SK-N-SH treated with all-trans-retinoic acid at 6 μM for 48 hours (cell line): Measurements from ENCODE around the gene HEYL.

Source experiments
- ATAC-seq: fragments of 200-7000 bp; cut with Tn5 transposase; 3 replicates; pipeline ENCODE4 v1.9.1; 2020; ENCODE audit warnings: mild to moderate bottlenecking, moderate library complexity
- BACH2 ChIP-seq: fragments of 250-450 bp; sonication (Bioruptor Pico); IDR thresholded peaks from 2 replicates; pipeline ENCODE4 v1.9.0; 2021; ENCODE audit warnings: mild to moderate bottlenecking, borderline replicate concordance
- CSDC2 ChIP-seq: fragments of 250-450 bp; sonication (Bioruptor Pico); IDR thresholded peaks from 2 replicates; pipeline ENCODE4 v1.5.0; 2020; ENCODE audit warnings: mild to moderate bottlenecking, moderate library complexity
- ESRRG ChIP-seq: fragments of 250-450 bp; sonication (Bioruptor Pico); IDR thresholded peaks from 2 replicates; pipeline ENCODE4 v1.6.1; 2021; ENCODE audit warnings: mild to moderate bottlenecking
- GLIS3 ChIP-seq: fragments of 250-450 bp; sonication (Bioruptor Pico); IDR thresholded peaks from 2 replicates; pipeline ENCODE4 v1.5.0; 2020; ENCODE audit warnings: mild to moderate bottlenecking, moderate library complexity
- ISL1 ChIP-seq: fragments of 250-450 bp; sonication (Bioruptor Pico); IDR thresholded peaks from 2 replicates; pipeline ENCODE4 v2.1.2; 2022; ENCODE audit warnings: mild to moderate bottlenecking, moderate library complexity
- OSR1 ChIP-seq: fragments of 250-450 bp; sonication (Bioruptor Pico); IDR thresholded peaks from 2 replicates; pipeline ENCODE4 v1.8.0; 2022; ENCODE audit warnings: moderate library complexity, mild to moderate bottlenecking, inconsistent platforms
- TCF4 ChIP-seq: fragments of 250-450 bp; sonication (Bioruptor Pico); IDR thresholded peaks from 2 replicates; pipeline ENCODE4 v1.8.0; 2021; ENCODE audit warnings: mild to moderate bottlenecking, moderate library complexity, borderline replicate concordance
- TOX ChIP-seq: fragments of 250-450 bp; sonication (Bioruptor Pico); IDR thresholded peaks from 2 replicates; pipeline ENCODE4 v1.8.0; 2021; ENCODE audit warnings: mild to moderate bottlenecking, moderate library complexity, borderline replicate concordance
- ZC3H10 ChIP-seq: fragments of 250-450 bp; sonication (Bioruptor Pico); IDR thresholded peaks from 2 replicates; pipeline ENCODE4 v1.5.1; 2021; ENCODE audit warnings: mild to moderate bottlenecking, moderate library complexity
- ZFP3 ChIP-seq: fragments of 250-450 bp; sonication (Bioruptor Pico); IDR thresholded peaks from 2 replicates; pipeline ENCODE4 v1.5.0; 2020; ENCODE audit warnings: mild to moderate bottlenecking, moderate library complexity
- ZFP30 ChIP-seq: fragments of 450-650 bp; formaldehyde crosslinking; IDR thresholded peaks from 2 replicates; pipeline ENCODE4 v1.5.0; 2022; ENCODE audit warnings: mild to moderate bottlenecking, moderate library complexity
- ZNF565 ChIP-seq: fragments of 450-650 bp; formaldehyde crosslinking; conservative IDR thresholded peaks from 2 replicates; pipeline ENCODE4 v1.5.0; 2020; ENCODE audit warnings: low read depth, mild to moderate bottlenecking, moderate library complexity
- ZNF70 ChIP-seq: fragments of 450-650 bp; formaldehyde crosslinking; IDR thresholded peaks from 2 replicates; pipeline ENCODE4 v1.5.0; 2020; ENCODE audit warnings: mild to moderate bottlenecking, moderate library complexity
- ZNF8 ChIP-seq: fragments of 450-650 bp; formaldehyde crosslinking; IDR thresholded peaks from 2 replicates; pipeline ENCODE4 v1.5.0; 2020; ENCODE audit warnings: mild to moderate bottlenecking, moderate library complexity
- TF ChIP-seq, protein P1 (sequence below): fragments of 250-450 bp; sonication (Bioruptor Pico); IDR thresholded peaks from 2 replicates; pipeline ENCODE4 v1.5.0; 2020; ENCODE audit warnings: mild to moderate bottlenecking, moderate library complexity
- TF ChIP-seq, protein P2 (sequence below): fragments of 250-450 bp; sonication (Bioruptor Pico); IDR thresholded peaks from 2 replicates; pipeline ENCODE4 v1.8.0; 2020; ENCODE audit warnings: mild to moderate bottlenecking, moderate library complexity, borderline replicate concordance
- TF ChIP-seq, protein P3 (sequence below): fragments of 250-450 bp; sonication (Bioruptor Pico); IDR thresholded peaks from 2 replicates; pipeline ENCODE4 v1.5.1; 2021; ENCODE audit warnings: mild to moderate bottlenecking, moderate library complexity
- TF ChIP-seq, protein P4 (sequence below): fragments of 250-450 bp; sonication (Bioruptor Pico); IDR thresholded peaks from 2 replicates; pipeline ENCODE4 v1.8.0; 2021; ENCODE audit warnings: low read depth, mild to moderate bottlenecking, moderate library complexity, borderline replicate concordance
- TF ChIP-seq, protein P5 (sequence below): fragments of 250-450 bp; sonication (Bioruptor Pico); IDR thresholded peaks from 2 replicates; pipeline ENCODE4 v1.5.1; 2020; ENCODE audit warnings: low read depth, mild to moderate bottlenecking, moderate library complexity

HEYL gene

DNA sequence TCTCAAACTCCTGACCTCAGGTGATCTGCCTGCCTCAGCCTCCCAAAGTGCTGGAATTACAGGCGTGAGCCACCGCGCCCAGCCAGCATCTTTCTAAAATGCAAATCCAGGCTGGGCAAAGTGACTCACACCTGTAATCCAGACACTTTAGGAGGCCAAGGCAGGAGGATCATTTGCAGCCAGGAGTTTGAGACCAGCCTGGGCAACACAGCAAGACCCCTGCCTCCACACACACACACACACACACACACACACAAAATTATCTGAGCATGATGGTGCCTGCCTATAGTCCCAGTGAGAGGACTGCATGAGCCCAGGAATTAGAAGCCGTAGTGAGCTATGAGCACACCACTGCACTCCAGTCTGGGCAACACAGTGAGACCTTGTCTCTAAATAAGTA, 46.1 kb downstream of the HEYL start:
- TF ChIP-seq ZFP30 (CRISPR knock-in tag): no peak
- TF ChIP-seq, protein P1, sequence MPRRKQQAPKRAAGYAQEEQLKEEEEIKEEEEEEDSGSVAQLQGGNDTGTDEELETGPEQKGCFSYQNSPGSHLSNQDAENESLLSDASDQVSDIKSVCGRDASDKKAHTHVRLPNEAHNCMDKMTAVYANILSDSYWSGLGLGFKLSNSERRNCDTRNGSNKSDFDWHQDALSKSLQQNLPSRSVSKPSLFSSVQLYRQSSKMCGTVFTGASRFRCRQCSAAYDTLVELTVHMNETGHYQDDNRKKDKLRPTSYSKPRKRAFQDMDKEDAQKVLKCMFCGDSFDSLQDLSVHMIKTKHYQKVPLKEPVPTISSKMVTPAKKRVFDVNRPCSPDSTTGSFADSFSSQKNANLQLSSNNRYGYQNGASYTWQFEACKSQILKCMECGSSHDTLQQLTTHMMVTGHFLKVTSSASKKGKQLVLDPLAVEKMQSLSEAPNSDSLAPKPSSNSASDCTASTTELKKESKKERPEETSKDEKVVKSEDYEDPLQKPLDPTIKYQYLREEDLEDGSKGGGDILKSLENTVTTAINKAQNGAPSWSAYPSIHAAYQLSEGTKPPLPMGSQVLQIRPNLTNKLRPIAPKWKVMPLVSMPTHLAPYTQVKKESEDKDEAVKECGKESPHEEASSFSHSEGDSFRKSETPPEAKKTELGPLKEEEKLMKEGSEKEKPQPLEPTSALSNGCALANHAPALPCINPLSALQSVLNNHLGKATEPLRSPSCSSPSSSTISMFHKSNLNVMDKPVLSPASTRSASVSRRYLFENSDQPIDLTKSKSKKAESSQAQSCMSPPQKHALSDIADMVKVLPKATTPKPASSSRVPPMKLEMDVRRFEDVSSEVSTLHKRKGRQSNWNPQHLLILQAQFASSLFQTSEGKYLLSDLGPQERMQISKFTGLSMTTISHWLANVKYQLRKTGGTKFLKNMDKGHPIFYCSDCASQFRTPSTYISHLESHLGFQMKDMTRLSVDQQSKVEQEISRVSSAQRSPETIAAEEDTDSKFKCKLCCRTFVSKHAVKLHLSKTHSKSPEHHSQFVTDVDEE (CRISPR knock-in tag): no peak
- TF ChIP-seq ESRRG: no peak
- no peak for TF ChIP-seq OSR1 (CRISPR knock-in tag)
- TF ChIP-seq, protein P2, sequence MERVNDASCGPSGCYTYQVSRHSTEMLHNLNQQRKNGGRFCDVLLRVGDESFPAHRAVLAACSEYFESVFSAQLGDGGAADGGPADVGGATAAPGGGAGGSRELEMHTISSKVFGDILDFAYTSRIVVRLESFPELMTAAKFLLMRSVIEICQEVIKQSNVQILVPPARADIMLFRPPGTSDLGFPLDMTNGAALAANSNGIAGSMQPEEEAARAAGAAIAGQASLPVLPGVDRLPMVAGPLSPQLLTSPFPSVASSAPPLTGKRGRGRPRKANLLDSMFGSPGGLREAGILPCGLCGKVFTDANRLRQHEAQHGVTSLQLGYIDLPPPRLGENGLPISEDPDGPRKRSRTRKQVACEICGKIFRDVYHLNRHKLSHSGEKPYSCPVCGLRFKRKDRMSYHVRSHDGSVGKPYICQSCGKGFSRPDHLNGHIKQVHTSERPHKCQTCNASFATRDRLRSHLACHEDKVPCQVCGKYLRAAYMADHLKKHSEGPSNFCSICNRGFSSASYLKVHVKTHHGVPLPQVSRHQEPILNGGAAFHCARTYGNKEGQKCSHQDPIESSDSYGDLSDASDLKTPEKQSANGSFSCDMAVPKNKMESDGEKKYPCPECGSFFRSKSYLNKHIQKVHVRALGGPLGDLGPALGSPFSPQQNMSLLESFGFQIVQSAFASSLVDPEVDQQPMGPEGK (CRISPR knock-in tag): no peak
- TF ChIP-seq TCF4 (CRISPR knock-in tag): no peak
- TF ChIP-seq GLIS3: no peak
- TF ChIP-seq ZC3H10 (CRISPR knock-in tag): no peak
- no peak for TF ChIP-seq CSDC2
- TF ChIP-seq, protein P3, sequence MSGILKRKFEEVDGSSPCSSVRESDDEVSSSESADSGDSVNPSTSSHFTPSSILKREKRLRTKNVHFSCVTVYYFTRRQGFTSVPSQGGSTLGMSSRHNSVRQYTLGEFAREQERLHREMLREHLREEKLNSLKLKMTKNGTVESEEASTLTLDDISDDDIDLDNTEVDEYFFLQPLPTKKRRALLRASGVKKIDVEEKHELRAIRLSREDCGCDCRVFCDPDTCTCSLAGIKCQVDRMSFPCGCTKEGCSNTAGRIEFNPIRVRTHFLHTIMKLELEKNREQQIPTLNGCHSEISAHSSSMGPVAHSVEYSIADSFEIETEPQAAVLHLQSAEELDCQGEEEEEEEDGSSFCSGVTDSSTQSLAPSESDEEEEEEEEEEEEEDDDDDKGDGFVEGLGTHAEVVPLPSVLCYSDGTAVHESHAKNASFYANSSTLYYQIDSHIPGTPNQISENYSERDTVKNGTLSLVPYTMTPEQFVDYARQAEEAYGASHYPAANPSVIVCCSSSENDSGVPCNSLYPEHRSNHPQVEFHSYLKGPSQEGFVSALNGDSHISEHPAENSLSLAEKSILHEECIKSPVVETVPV (CRISPR knock-in tag): no peak
- TF ChIP-seq ZNF565 (CRISPR knock-in tag): no peak
- no peak for TF ChIP-seq ZFP3
- TF ChIP-seq, protein P4, sequence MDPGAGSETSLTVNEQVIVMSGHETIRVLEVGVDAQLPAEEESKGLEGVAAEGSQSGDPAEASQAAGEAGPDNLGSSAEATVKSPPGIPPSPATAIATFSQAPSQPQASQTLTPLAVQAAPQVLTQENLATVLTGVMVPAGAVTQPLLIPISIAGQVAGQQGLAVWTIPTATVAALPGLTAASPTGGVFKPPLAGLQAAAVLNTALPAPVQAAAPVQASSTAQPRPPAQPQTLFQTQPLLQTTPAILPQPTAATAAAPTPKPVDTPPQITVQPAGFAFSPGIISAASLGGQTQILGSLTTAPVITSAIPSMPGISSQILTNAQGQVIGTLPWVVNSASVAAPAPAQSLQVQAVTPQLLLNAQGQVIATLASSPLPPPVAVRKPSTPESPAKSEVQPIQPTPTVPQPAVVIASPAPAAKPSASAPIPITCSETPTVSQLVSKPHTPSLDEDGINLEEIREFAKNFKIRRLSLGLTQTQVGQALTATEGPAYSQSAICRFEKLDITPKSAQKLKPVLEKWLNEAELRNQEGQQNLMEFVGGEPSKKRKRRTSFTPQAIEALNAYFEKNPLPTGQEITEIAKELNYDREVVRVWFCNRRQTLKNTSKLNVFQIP (CRISPR knock-in tag): no peak
- no peak for TF ChIP-seq TOX (CRISPR knock-in tag)
- no peak for TF ChIP-seq ISL1 (CRISPR knock-in tag)
- ATAC-seq: no peak

DNA sequence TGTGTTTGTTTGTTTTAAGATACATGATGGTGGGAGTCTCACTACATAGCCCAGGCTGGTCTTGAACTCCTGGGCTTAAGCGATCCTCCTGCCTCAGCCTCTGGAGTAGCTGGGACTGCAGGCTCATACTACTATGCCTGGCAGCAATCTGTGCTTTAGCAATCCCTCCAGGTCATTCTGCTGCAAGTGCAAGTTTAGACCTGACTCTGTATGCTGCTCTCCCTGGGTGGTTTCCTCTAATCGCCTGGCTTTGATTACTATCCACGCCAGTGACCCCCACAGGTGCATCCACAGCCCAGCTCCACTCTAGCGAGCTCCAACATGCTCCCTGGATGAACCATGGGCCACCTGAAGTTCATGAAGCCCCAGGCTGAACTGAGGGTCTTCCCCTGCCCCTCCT, 47.4 kb downstream of the HEYL start:
- ATAC-seq: no peak; the same call in 2 of the 3 replicates
- TF ChIP-seq ZNF8 (no peak), TCF4 (CRISPR knock-in tag) (no peak), ZNF70 (CRISPR knock-in tag) (no peak), ZC3H10 (CRISPR knock-in tag) (no peak), ISL1 (CRISPR knock-in tag) (no peak)
- TF ChIP-seq, protein P1 (CRISPR knock-in tag): no peak

DNA sequence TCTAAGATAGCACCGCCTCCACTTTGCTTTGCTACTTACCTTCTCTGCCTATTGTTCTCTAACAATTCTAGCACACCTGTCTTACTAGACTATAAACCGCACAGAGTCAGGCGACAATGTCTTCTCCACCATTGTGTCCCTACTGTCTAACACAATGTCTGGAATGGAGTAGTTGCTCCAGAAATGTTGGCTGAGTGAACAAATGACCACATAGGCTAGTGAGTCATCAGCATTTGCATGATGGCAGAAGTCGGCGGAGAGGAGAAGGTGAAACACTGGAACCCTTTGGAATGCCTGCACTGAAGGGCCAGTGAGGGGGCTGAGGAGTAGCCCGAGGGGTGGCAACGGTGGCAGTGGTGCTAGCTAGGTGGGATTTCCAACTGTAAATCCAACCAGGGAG, 48.9 kb downstream of the HEYL start:
- TF ChIP-seq GLIS3 (no peak), ZNF70 (CRISPR knock-in tag) (no peak), BACH2 (CRISPR knock-in tag) (no peak), ZNF8 (no peak), OSR1 (CRISPR knock-in tag) (no peak), ZFP30 (CRISPR knock-in tag) (no peak), CSDC2 (no peak), ZNF565 (CRISPR knock-in tag) (no peak), TCF4 (CRISPR knock-in tag) (no peak)
- TF ChIP-seq, protein P5, sequence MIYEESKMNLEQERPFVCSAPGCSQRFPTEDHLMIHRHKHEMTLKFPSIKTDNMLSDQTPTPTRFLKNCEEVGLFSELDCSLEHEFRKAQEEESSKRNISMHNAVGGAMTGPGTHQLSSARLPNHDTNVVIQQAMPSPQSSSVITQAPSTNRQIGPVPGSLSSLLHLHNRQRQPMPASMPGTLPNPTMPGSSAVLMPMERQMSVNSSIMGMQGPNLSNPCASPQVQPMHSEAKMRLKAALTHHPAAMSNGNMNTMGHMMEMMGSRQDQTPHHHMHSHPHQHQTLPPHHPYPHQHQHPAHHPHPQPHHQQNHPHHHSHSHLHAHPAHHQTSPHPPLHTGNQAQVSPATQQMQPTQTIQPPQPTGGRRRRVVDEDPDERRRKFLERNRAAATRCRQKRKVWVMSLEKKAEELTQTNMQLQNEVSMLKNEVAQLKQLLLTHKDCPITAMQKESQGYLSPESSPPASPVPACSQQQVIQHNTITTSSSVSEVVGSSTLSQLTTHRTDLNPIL (CRISPR knock-in tag): no peak
- TF ChIP-seq, protein P1 (CRISPR knock-in tag): no peak
- TF ChIP-seq, protein P3 (CRISPR knock-in tag): no peak
- ATAC-seq: no peak
